HEK293 (cell line): ENCODE measurements around the gene CWF19L1.

ENCODE experiments used
- CTCF ChIA-PET: fragments of 350-600 bp; formaldehyde crosslinking; extraction: SDS; loops from one replicate; lab custom pipeline; 2021; ENCODE audit warnings: antibody characterized with exemption; lab: Yijun Ruan, JAX
- POLR2A ChIA-PET: fragments of 300-600 bp; formaldehyde crosslinking; extraction: SDS; loops from one replicate; lab custom pipeline; 2020; ENCODE audit warnings: antibody characterized with exemption, inconsistent platforms; lab: Yijun Ruan, JAX
- H3K27ac ChIP-seq: fragments of 200-500 bp; sonication (Bioruptor generic); 2 replicates; pipeline ENCODE4 v1.5.1; 2014; ENCODE audit warnings: low read depth, low read length, control low read depth, inconsistent platforms; ENCODE audit errors: extremely low read depth
- H3K36me3 ChIP-seq, 2 experiments: fragments of 200-500 bp in 1 of 2; sonication (Bioruptor generic) in 1 of 2; 1 replicate in 1 of 2; 2 replicates in 1 of 2; pipeline ENCODE4 v1.5.1; 2014 to 2017; ENCODE audit warnings: inconsistent platforms in 2 of 2, low read length in 2 of 2; ENCODE audit not compliant: control insufficient read depth in 2 of 2, insufficient read depth in 1 of 2
- H3K4me1 ChIP-seq: fragments of 200-500 bp; sonication (Bioruptor generic); 2 replicates; pipeline ENCODE4 v1.5.1; 2014; ENCODE audit warnings: mild to moderate bottlenecking, low read length, inconsistent platforms; ENCODE audit not compliant: control insufficient read depth, insufficient read depth
- H3K4me3 ChIP-seq: 2 replicates; pipeline ENCODE4 v1.5.1; 2011; ENCODE audit warnings: low read depth, mild to moderate bottlenecking, control low read depth, low read length, moderate library complexity
- H3K9me3 ChIP-seq: fragments of 200-500 bp; sonication (Bioruptor generic); 2 replicates; pipeline ENCODE4 v1.5.1; 2014; ENCODE audit warnings: low read depth, low read length, inconsistent platforms; ENCODE audit not compliant: control insufficient read depth, insufficient read depth
- CTCF ChIP-seq: fragments of 450-650 bp; formaldehyde crosslinking; IDR thresholded peaks from 2 replicates; pipeline ENCODE4 v1.5.1; 2016; ENCODE audit warnings: missing biosample characterization, missing genetic modification characterization
- HOXA7 ChIP-seq: sonication (generic); formaldehyde crosslinking; IDR thresholded peaks from 2 replicates; pipeline ENCODE4 v1.8.1; 2022; ENCODE audit warnings: missing genetic modification reagents, borderline replicate concordance
- KLF9 ChIP-seq: fragments of 450-650 bp; formaldehyde crosslinking; IDR thresholded peaks from 2 replicates; pipeline ENCODE4 v1.5.1; 2016; ENCODE audit warnings: missing biosample characterization, missing genetic modification characterization, low read depth
- PRDM6 ChIP-seq: fragments of 450-650 bp; formaldehyde crosslinking; IDR thresholded peaks from 2 replicates; pipeline ENCODE4 v1.5.1; 2017; ENCODE audit warnings: missing biosample characterization, missing genetic modification characterization
- REPIN1 ChIP-seq: fragments of 450-650 bp; formaldehyde crosslinking; IDR thresholded peaks from 2 replicates; pipeline ENCODE4 v1.5.1; 2017; ENCODE audit warnings: missing biosample characterization, missing genetic modification characterization, low read depth
- ZNF10 ChIP-seq: fragments of 450-650 bp; formaldehyde crosslinking; IDR thresholded peaks from 2 replicates; pipeline ENCODE4 v1.5.1; 2017; ENCODE audit warnings: missing biosample characterization, missing genetic modification characterization
- ZNF211 ChIP-seq: fragments of 450-650 bp; formaldehyde crosslinking; IDR thresholded peaks from 2 replicates; pipeline ENCODE4 v1.5.1; 2016; ENCODE audit warnings: low read depth, missing biosample characterization, missing genetic modification characterization
- ZNF24 ChIP-seq: fragments of 450-650 bp; formaldehyde crosslinking; IDR thresholded peaks from 2 replicates; pipeline ENCODE4 v1.5.1; 2016; ENCODE audit warnings: missing biosample characterization, missing genetic modification characterization
- ZNF366 ChIP-seq: fragments of 450-650 bp; formaldehyde crosslinking; conservative IDR thresholded peaks from 2 replicates; pipeline ENCODE4 v1.5.1; 2016; ENCODE audit warnings: missing biosample characterization, missing genetic modification characterization
- ZNF398 ChIP-seq: fragments of 450-650 bp; formaldehyde crosslinking; IDR thresholded peaks from 2 replicates; pipeline ENCODE4 v1.5.1; 2017; ENCODE audit warnings: missing biosample characterization, missing genetic modification characterization
- ZNF501 ChIP-seq: fragments of 450-650 bp; formaldehyde crosslinking; IDR thresholded peaks from 2 replicates; pipeline ENCODE4 v1.5.1; 2016; ENCODE audit warnings: missing biosample characterization, missing genetic modification characterization
- ZNF521 ChIP-seq: fragments of 450-650 bp; formaldehyde crosslinking; IDR thresholded peaks from 2 replicates; pipeline ENCODE4 v1.5.1; 2017; ENCODE audit warnings: missing biosample characterization, mild to moderate bottlenecking, missing genetic modification characterization
- ZNF639 ChIP-seq: fragments of 450-650 bp; formaldehyde crosslinking; IDR thresholded peaks from 2 replicates; pipeline ENCODE4 v1.5.1; 2016; ENCODE audit warnings: missing biosample characterization, missing genetic modification characterization
- ZNF707 ChIP-seq: fragments of 450-650 bp; formaldehyde crosslinking; IDR thresholded peaks from 2 replicates; pipeline ENCODE4 v1.5.1; 2016; ENCODE audit warnings: missing biosample characterization, missing genetic modification characterization
- ZNF768 ChIP-seq: fragments of 450-650 bp; formaldehyde crosslinking; IDR thresholded peaks from 2 replicates; pipeline ENCODE4 v1.5.1; 2018; ENCODE audit warnings: missing biosample characterization, mild to moderate bottlenecking, missing genetic modification characterization
- ZNF776 ChIP-seq: fragments of 450-650 bp; formaldehyde crosslinking; IDR thresholded peaks from 2 replicates; pipeline ENCODE4 v1.5.0; 2017; ENCODE audit warnings: missing biosample characterization, missing genetic modification characterization, borderline replicate concordance
- ZNF830 ChIP-seq: fragments of 450-650 bp; IDR thresholded peaks from 2 replicates; pipeline ENCODE4 v1.5.0; 2018; ENCODE audit warnings: missing biosample characterization, missing genetic modification characterization, low read depth, mild to moderate bottlenecking, moderate library complexity
- TF ChIP-seq, protein P1 (sequence below): fragments of 450-650 bp; formaldehyde crosslinking; IDR thresholded peaks from 2 replicates; pipeline ENCODE4 v1.5.1; 2016; ENCODE audit warnings: missing biosample characterization, missing genetic modification characterization
- TF ChIP-seq, protein P2 (sequence below): fragments of 450-650 bp; formaldehyde crosslinking; IDR thresholded peaks from 2 replicates; pipeline ENCODE4 v1.5.1; 2016; ENCODE audit warnings: missing biosample characterization, missing genetic modification characterization

Gene CWF19L1

GRCh38 chr10:100265821-100266485, 1.5 kb downstream of the CWF19L1 start:
- Histone ChIP-seq H3K27ac (no peak overlapping the region), H3K36me3 (peaks cover 11 to 20% of the 10 kb centered on the region in 2 experiments), H3K9me3 (no peaks in the 10 kb centered on the region), H3K4me1 (no peaks in the 10 kb centered on the region)
- ChIA-PET CTCF (no interaction called here), POLR2A (no interaction called here)
- TF ChIP-seq, protein P1, sequence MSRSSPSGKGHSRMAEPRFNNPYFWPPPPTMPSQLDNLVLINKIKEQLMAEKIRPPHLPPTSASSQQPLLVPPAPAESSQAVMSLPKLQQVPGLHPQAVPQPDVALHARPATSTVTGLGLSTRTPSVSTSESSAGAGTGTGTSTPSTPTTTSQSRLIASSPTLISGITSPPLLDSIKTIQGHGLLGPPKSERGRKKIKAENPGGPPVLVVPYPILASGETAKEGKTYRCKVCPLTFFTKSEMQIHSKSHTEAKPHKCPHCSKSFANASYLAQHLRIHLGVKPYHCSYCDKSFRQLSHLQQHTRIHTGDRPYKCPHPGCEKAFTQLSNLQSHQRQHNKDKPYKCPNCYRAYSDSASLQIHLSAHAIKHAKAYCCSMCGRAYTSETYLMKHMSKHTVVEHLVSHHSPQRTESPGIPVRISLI, result 0 out of 2 replicates have a peak, but pooled peaks have one; percentile 63
- no peak for TF ChIP-seq KLF9 (tag by site-specific recombination)
- TF ChIP-seq, all 188 proteins: peak for 1
- H3K4me3 ChIP-seq, result no peak overlapping the region

DNA sequence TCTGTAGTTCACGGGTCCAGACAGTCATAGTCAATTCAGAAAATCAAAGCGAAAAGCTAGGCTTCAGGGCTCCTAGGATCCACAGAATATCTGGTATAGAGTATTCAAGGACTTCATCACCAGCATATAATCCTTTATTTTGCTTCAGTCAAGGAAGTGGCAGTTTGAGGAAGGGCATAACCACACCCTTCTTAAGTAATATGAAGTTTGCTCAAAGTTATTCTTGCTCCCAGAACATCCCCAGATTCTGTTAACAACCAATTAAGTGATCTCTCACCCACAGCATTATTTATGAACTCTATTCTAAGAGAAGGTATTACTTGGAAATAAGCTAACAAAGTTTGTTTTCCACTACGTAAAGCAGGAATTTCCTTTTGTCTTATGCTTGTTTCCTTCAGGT, 13.2 kb downstream of the CWF19L1 start:
- Histone ChIP-seq H3K4me1 (no peaks in the 10 kb centered on the region), H3K27ac (no peak overlapping the region), H3K36me3 (peaks cover 66 to 82% of the 10 kb centered on the region in 2 experiments), H3K9me3 (no peaks in the 10 kb centered on the region), H3K4me3 (no peak overlapping the region)
- POLR2A ChIA-PET, result no interaction called here
- CTCF ChIA-PET, result interaction anchor here (0.6 to 0.9 kb wide), 2 partner anchors 14 to 50 kb away, joined by 3 to 6 read pairs; no protein-coding TSS in a partner anchor
- TF ChIP-seq ZNF24 (tag by site-specific recombination), result no peak
- no peak for TF ChIP-seq HOXA7 (CRISPR knock-in tag)
- no peak for TF ChIP-seq ZNF521 (tag by site-specific recombination)
- no peak for TF ChIP-seq ZNF501 (tag by site-specific recombination)
- TF ChIP-seq PRDM6 (tag by site-specific recombination), result no peak
- TF ChIP-seq CTCF (tag by site-specific recombination), result no peak
- no peak for TF ChIP-seq REPIN1

GRCh38 chr10:100253041-100253440, 14.4 kb downstream of the CWF19L1 start:
- Histone ChIP-seq H3K36me3 (peaks cover 66 to 83% of the 10 kb centered on the region in 2 experiments), H3K4me3 (no peak overlapping the region), H3K9me3 (no peaks in the 10 kb centered on the region), H3K4me1 (no peaks in the 10 kb centered on the region), H3K27ac (no peak overlapping the region)
- ChIA-PET CTCF (no interaction called here), POLR2A (no interaction called here)
- TF ChIP-seq ZNF639 (tag by site-specific recombination) (no peak), PRDM6 (tag by site-specific recombination) (no peak), ZNF768 (no peak), ZNF211 (tag by site-specific recombination) (no peak), ZNF830 (tag by site-specific recombination) (no peak), ZNF707 (tag by site-specific recombination) (no peak), ZNF398 (tag by site-specific recombination) (no peak), ZNF366 (no peak), ZNF10 (tag by site-specific recombination) (no peak), ZNF776 (tag by site-specific recombination) (no peak)
- TF ChIP-seq, protein P2, sequence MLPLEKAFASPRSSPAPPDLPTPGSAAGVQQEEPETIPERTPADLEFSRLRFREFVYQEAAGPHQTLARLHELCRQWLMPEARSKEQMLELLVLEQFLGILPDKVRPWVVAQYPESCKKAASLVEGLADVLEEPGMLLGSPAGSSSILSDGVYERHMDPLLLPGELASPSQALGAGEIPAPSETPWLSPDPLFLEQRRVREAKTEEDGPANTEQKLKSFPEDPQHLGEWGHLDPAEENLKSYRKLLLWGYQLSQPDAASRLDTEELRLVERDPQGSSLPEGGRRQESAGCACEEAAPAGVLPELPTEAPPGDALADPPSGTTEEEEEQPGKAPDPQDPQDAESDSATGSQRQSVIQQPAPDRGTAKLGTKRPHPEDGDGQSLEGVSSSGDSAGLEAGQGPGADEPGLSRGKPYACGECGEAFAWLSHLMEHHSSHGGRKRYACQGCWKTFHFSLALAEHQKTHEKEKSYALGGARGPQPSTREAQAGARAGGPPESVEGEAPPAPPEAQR (tag by site-specific recombination), result no peak
